GM21360 (cell line): ENCODE measurements around the gene FAF2.
"Not testable (repeated sequence)": the region's sequence is repeated elsewhere in the genome, so short reads cannot be mapped to it uniquely, and the experiment has no call there.

Experiments used
- ATAC-seq: cut with Tn5 transposase; IDR thresholded peaks from one replicate; pipeline ENCODE4 v1.9.1; 2021; ENCODE audit warnings: mild to moderate bottlenecking, moderate library complexity; ENCODE audit not compliant: unreplicated experiment

The FAF2 gene

GRCh38 chr5:176454724-176455394, 6.7 kb downstream of the FAF2 start:
- ATAC-seq = no peak

- ATAC-seq = no peak
Observed at GRCh38 chr5:176458904-176459561, 10.8 kb downstream of the FAF2 start.

- no peak for ATAC-seq
Observed at GRCh38 chr5:176461349-176461748, 13.2 kb downstream of the FAF2 start.

GRCh38 chr5:176463113-176463764, 15.1 kb downstream of the FAF2 start:
- no peak for ATAC-seq

- no peak for ATAC-seq
Observed at GRCh38 chr5:176466245-176466871, 18.2 kb downstream of the FAF2 start.

- no peak for ATAC-seq
Observed at GRCh38 chr5:176469296-176469695, 21.1 kb downstream of the FAF2 start.

- ATAC-seq = no peak
Observed at GRCh38 chr5:176470539-176470938, 22.4 kb downstream of the FAF2 start.

- ATAC-seq = no peak
Observed at GRCh38 chr5:176471098-176471497, 22.9 kb downstream of the FAF2 start.

- no peak for ATAC-seq
Observed at GRCh38 chr5:176473335-176474006, 25.3 kb downstream of the FAF2 start.

GRCh38 chr5:176474476-176474875, 26.3 kb downstream of the FAF2 start:
- no peak for ATAC-seq

GRCh38 chr5:176481711-176482110, 33.5 kb downstream of the FAF2 start:
- no peak for ATAC-seq

GRCh38 chr5:176485176-176485575, 37.0 kb downstream of the FAF2 start:
- no peak for ATAC-seq

GRCh38 chr5:176486189-176486757, 38.1 kb downstream of the FAF2 start:
- ATAC-seq = no peak

GRCh38 chr5:176487160-176487559, 39.0 kb downstream of the FAF2 start:
- ATAC-seq = not testable (repeated sequence)

GRCh38 chr5:176489077-176489476, 40.9 kb downstream of the FAF2 start:
- ATAC-seq = no peak

GRCh38 chr5:176490301-176490700, 42.1 kb downstream of the FAF2 start:
- no peak for ATAC-seq

- no peak for ATAC-seq
Observed at GRCh38 chr5:176491101-176491502, 42.9 kb downstream of the FAF2 start.

- no peak for ATAC-seq
Observed at GRCh38 chr5:176491901-176492300, 43.7 kb downstream of the FAF2 start.

- no peak for ATAC-seq
Observed at GRCh38 chr5:176492431-176492830, 44.2 kb downstream of the FAF2 start.

- ATAC-seq = no peak
Observed at GRCh38 chr5:176497852-176498251, 49.7 kb downstream of the FAF2 start.

GRCh38 chr5:176499273-176499672, 51.1 kb downstream of the FAF2 start:
- no peak for ATAC-seq
